Prostate gland (tissue), 2 donors: Measurements from ENCODE around the gene CSHL1.

Experiments
- POLR2AphosphoS5 ChIP-seq: sonication (generic); formaldehyde crosslinking; IDR thresholded peaks from one replicate; pipeline ENCODE4 v1.6.1; 2017; ENCODE audit warnings: antibody characterized with exemption
- TF ChIP-seq, protein P1 (sequence below), 4 experiments: fragments of 200-600 bp in 2 of 4; fragments of 450-650 bp in 2 of 4; sonication (generic) in 2 of 4; IDR thresholded peaks; 1 replicate in 3 of 4; 2 replicates in 1 of 4; pipeline ENCODE4 v1.5.1; 2016 to 2019; ENCODE audit warnings: antibody characterized with exemption in 4 of 4, mild to moderate bottlenecking in 2 of 4, moderate library complexity in 2 of 4

DNA sequence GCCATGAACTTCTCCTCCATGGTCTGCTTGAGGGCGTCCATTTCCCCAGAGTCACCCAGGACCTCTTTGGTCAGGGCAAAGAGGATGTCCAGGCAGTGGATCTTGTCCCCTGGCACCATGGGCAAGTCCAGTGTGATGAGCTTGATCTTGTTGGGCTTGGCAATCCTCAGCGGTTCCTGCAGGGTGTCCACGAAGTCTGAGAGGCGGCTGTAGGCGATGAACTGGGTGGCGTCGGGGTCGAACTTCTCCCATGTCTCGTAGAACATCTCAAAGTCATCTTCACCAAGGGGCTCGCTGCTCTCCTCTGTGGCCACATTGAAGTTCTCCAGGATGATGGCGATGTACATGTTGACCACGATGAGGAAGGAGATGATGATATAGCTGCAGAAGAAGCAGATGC, 30.1 kb upstream of the CSHL1 start:
- TF ChIP-seq, protein P1, sequence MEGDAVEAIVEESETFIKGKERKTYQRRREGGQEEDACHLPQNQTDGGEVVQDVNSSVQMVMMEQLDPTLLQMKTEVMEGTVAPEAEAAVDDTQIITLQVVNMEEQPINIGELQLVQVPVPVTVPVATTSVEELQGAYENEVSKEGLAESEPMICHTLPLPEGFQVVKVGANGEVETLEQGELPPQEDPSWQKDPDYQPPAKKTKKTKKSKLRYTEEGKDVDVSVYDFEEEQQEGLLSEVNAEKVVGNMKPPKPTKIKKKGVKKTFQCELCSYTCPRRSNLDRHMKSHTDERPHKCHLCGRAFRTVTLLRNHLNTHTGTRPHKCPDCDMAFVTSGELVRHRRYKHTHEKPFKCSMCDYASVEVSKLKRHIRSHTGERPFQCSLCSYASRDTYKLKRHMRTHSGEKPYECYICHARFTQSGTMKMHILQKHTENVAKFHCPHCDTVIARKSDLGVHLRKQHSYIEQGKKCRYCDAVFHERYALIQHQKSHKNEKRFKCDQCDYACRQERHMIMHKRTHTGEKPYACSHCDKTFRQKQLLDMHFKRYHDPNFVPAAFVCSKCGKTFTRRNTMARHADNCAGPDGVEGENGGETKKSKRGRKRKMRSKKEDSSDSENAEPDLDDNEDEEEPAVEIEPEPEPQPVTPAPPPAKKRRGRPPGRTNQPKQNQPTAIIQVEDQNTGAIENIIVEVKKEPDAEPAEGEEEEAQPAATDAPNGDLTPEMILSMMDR (IDR thresholded peaks at IDR 0.05) = no peak
- no peak for TF ChIP-seq POLR2AphosphoS5
